ENCODE data around the gene RASGRF2.
"Not testable (repeated sequence)": the region's sequence is repeated elsewhere in the genome, so short reads cannot be mapped to it uniquely, and the experiment has no call there.

The RASGRF2 gene

DNA sequence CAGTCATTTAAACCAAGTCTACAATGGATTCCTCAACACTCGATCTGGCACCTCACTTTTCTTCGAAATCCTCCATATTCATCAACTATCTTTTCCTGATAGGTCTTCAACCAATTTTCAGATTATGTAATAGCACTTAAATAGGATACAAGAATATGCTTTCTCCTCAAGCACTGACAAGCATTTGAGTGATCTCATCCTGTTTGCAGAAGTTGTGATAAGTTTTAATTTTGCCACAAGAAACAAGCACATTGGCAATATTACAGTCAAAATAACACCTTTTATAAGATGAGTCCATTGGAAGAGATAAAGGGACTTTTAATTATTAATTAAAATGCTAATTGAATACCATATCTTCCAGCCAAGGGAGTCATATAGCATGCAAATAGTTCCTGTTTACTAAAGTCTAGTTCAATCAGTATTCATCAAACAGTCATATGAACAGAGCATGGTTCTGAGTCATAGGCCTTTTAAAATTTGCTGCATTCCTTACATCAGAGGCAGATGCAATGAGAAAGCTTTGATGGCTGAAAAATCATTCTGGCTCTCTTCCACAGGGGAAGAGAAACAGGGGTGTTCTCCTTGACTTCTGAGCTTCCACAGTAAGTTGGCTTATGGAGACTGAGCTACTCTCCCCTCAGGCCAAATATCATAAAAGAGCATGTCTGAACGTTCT is 308.5 kb downstream of the RASGRF2 start:
- Histone ChIP-seq H3K4me3 (no peak overlapping the region), H3K27ac (no peak overlapping the region), H3K27me3 (no peaks in the 10 kb centered on the region), H3K4me1 (no peaks in the 10 kb centered on the region), H3K36me3 (peaks cover 34 to 70% (median 63%) of the 10 kb centered on the region in 3 donors), H3K9me3 (peaks cover 0 to 29% (median 0%) of the 10 kb centered on the region in 3 donors)
- intact Hi-C loops (cut with DNase I; ENCODE audit: low total_unique reads), result no loop called here
- TF ChIP-seq, protein P1, sequence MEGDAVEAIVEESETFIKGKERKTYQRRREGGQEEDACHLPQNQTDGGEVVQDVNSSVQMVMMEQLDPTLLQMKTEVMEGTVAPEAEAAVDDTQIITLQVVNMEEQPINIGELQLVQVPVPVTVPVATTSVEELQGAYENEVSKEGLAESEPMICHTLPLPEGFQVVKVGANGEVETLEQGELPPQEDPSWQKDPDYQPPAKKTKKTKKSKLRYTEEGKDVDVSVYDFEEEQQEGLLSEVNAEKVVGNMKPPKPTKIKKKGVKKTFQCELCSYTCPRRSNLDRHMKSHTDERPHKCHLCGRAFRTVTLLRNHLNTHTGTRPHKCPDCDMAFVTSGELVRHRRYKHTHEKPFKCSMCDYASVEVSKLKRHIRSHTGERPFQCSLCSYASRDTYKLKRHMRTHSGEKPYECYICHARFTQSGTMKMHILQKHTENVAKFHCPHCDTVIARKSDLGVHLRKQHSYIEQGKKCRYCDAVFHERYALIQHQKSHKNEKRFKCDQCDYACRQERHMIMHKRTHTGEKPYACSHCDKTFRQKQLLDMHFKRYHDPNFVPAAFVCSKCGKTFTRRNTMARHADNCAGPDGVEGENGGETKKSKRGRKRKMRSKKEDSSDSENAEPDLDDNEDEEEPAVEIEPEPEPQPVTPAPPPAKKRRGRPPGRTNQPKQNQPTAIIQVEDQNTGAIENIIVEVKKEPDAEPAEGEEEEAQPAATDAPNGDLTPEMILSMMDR (IDR thresholded peaks at IDR 0.05), result no peak
- DNase-seq, result no peak

- no peak overlapping the region for H3K27ac ChIP-seq
- no peak for DNase-seq
- no peaks in the 10 kb centered on the region for H3K27me3 ChIP-seq
- TF ChIP-seq, protein P1 (IDR thresholded peaks at IDR 0.05), result no peak
- H3K4me1 ChIP-seq, result no peaks in the 10 kb centered on the region
- peaks cover 28 to 61% (median 55%) of the 10 kb centered on the region in 3 donors for H3K36me3 ChIP-seq
- peaks cover 0 to 40% (median 0%) of the 10 kb centered on the region in 3 donors for H3K9me3 ChIP-seq
- no peak overlapping the region for H3K4me3 ChIP-seq
- intact Hi-C loops (cut with DNase I; ENCODE audit: low total_unique reads), result no loop called here
These were observed 309.7 kb downstream of the RASGRF2 start for GRCh38 chr5:81269751-81270393.

DNA sequence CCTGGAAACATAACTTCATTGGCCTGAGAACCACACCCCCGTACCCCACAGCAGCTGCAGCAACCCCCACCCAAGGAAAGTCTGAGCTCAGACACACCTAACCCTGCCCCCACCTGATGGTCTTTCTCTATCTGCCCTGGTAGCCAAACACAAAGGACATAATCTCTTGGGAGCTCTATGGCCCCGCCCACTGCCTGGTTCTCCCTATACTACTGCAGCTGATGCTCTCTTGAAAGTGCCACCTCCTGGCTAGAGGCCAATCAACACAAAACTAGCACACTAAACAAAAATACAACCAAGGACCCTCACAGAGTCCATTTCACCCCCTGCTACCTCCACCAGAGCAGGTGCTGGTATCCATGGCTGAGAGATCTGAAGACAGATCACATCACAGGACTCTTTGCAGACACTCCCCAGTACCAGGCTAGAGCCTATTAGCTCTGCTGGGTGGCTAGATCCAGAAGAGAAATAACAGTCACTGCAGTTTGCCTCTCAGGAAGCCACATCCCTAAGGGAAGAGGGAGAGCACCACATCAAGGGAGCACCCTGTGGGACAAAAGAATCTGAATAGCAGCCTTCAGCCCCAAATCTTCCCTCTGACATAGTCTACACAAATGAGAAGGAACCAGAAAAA is 310.3 kb downstream of the RASGRF2 start:
- H3K4me1 ChIP-seq; DNase-seq; H3K4me3 ChIP-seq; H3K27ac ChIP-seq; intact Hi-C loops (cut with DNase I; ENCODE audit: low total_unique reads); H3K27me3 ChIP-seq: not testable (repeated sequence)
- Histone ChIP-seq H3K9me3 (peaks cover 0 to 45% (median 0%) of the 10 kb centered on the region in 3 donors), H3K36me3 (peaks cover 25 to 57% (median 51%) of the 10 kb centered on the region in 3 donors)

All from tibial artery (tissue), 4 donors.